RKO (cell line): ENCODE data around the gene SMPD1.

Experiments
- DNase-seq: peaks from one replicate; pipeline ENCODE4 v3.0.0-alpha.2; 2016; ENCODE audit warnings: low spot score

SMPD1 gene

GRCh38 chr11:6389905-6390717 is at the start of gene SMPD1:
Gene SMPD1 (plus strand): TSS chr11:6390474. CDS start chr11:6390599, 125 bp downstream.
- peak; percentile 92 for DNase-seq

GRCh38 chr11:6345366-6345765 is 44.9 kb upstream of the SMPD1 start:
- no peak for DNase-seq

- no peak for DNase-seq
These were observed 40.2 kb upstream of the SMPD1 start for GRCh38 chr11:6350043-6350442.

- no peak for DNase-seq
These were observed 39.8 kb upstream of the SMPD1 start for GRCh38 chr11:6350486-6350885.

- DNase-seq, result no peak
These were observed 38.4 kb upstream of the SMPD1 start for GRCh38 chr11:6351782-6352382.

GRCh38 chr11:6353367-6353987 is 36.8 kb upstream of the SMPD1 start:
- peak; percentile 56 for DNase-seq

- DNase-seq, result no peak
These were observed 35.4 kb upstream of the SMPD1 start for GRCh38 chr11:6354651-6355485.

- no peak for DNase-seq
These were observed 33.7 kb upstream of the SMPD1 start for GRCh38 chr11:6356503-6357055.

GRCh38 chr11:6357222-6357621 is 33.1 kb upstream of the SMPD1 start:
- DNase-seq, result peak; percentile 81

GRCh38 chr11:6360183-6360582 is 30.1 kb upstream of the SMPD1 start:
- no peak for DNase-seq

- DNase-seq, result peak; percentile 5
These were observed 27.9 kb upstream of the SMPD1 start for GRCh38 chr11:6362185-6362872.

- peak; percentile 74 for DNase-seq
These were observed 27.2 kb upstream of the SMPD1 start for GRCh38 chr11:6362873-6363678.

GRCh38 chr11:6365659-6366058 is 24.6 kb upstream of the SMPD1 start:
- DNase-seq, result no peak

- no peak for DNase-seq
These were observed 18.4 kb upstream of the SMPD1 start for GRCh38 chr11:6371825-6372224.

GRCh38 chr11:6377902-6378639 is 12.2 kb upstream of the SMPD1 start:
- no peak for DNase-seq

- DNase-seq, result no peak
These were observed 11.7 kb upstream of the SMPD1 start for GRCh38 chr11:6378640-6378989.

- DNase-seq, result no peak
These were observed 5.1 kb upstream of the SMPD1 start for GRCh38 chr11:6385046-6385777.

- no peak for DNase-seq
These were observed 2.3 kb upstream of the SMPD1 start for GRCh38 chr11:6387811-6388599.
